ENCODE measurements around the gene KIFAP3. TPM values are rescaled to one million over a fixed set of nuclear protein-coding genes. Genes with fewer than 3 reads are reported as not detected.

KIFAP3 gene
- total RNA-seq, 6 donors from 2014 or later = 10.3 to 47.7 (median 23.9) TPM

DNA sequence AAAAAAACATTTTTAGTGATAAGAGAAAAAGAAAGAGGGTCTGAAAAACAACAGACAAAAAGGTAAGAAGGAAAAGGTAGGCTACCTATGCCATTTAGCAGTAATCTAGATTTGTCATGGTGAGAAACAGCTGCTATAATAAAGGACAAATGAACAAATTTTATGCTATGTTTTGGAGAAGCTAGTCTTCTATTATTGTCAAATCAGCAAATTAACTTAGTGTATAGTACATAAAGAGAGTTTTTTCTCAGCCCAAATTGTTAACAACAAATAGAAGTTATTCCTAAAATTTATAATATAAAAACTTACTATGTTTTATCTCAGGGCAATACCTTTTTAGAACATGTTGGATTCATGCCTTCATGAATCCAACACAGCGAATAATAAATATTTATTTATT lies 88.7 kb downstream of the KIFAP3 start:
- Histone ChIP-seq H3K9me3 (no peaks in the 10 kb centered on the region), H3K4me3 (no peak overlapping the region), H3K36me3 (peaks cover 0 to 17% (median 9%) of the 10 kb centered on the region in 4 donors), H3K27me3 (no peaks in the 10 kb centered on the region), H3K27ac (no peak overlapping the region), H3K4me1 (no peaks in the 10 kb centered on the region)
- WGBS, 2 donors = 96 to 98% methylated on average over 1 of the region's 1 CpG
- ATAC-seq (ENCODE audit: low FRiP score in 2 of 2) (no peak), DNase-seq (no peak)
- TF ChIP-seq, protein P1, sequence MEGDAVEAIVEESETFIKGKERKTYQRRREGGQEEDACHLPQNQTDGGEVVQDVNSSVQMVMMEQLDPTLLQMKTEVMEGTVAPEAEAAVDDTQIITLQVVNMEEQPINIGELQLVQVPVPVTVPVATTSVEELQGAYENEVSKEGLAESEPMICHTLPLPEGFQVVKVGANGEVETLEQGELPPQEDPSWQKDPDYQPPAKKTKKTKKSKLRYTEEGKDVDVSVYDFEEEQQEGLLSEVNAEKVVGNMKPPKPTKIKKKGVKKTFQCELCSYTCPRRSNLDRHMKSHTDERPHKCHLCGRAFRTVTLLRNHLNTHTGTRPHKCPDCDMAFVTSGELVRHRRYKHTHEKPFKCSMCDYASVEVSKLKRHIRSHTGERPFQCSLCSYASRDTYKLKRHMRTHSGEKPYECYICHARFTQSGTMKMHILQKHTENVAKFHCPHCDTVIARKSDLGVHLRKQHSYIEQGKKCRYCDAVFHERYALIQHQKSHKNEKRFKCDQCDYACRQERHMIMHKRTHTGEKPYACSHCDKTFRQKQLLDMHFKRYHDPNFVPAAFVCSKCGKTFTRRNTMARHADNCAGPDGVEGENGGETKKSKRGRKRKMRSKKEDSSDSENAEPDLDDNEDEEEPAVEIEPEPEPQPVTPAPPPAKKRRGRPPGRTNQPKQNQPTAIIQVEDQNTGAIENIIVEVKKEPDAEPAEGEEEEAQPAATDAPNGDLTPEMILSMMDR (IDR thresholded peaks at IDR 0.05) = no peak
- TF ChIP-seq POLR2AphosphoS5 (IDR thresholded peaks at IDR 0.05) (no peak), EP300 (IDR thresholded peaks at IDR 0.05) (no peak)

DNA sequence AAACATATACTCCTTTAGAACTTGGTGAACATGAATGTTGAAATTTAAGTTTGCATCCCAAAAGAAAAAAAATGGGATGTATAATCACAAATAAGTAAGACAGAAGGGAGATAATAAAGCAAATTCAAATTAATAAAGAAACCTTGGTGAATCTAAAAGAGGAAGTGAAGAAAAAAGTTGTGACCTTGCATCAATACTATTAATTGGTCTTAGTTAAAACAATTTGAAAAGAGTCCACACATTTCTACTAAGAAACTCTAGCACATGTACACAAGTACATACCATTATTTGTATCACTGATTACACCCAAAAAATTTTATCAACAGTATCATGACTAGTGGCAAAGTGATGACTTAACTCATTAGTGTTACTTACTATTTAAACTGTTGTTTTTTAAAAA lies 100.4 kb downstream of the KIFAP3 start:
- Histone ChIP-seq H3K9me3 (no peaks in the 10 kb centered on the region), H3K36me3 (peaks cover 0 to 18% (median 0%) of the 10 kb centered on the region in 4 donors), H3K4me3 (no peak overlapping the region), H3K27me3 (no peaks in the 10 kb centered on the region), H3K4me1 (no peaks in the 10 kb centered on the region), H3K27ac (no peak overlapping the region)
- no peak for DNase-seq
- TF ChIP-seq EP300 (IDR thresholded peaks at IDR 0.05) (no peak), POLR2A (IDR thresholded peaks at IDR 0.05) (no peak), POLR2AphosphoS5 (IDR thresholded peaks at IDR 0.05) (no peak)
- TF ChIP-seq, protein P1 (IDR thresholded peaks at IDR 0.05) = no peak
- ATAC-seq (ENCODE audit: low FRiP score in 2 of 2) = no peak

DNA sequence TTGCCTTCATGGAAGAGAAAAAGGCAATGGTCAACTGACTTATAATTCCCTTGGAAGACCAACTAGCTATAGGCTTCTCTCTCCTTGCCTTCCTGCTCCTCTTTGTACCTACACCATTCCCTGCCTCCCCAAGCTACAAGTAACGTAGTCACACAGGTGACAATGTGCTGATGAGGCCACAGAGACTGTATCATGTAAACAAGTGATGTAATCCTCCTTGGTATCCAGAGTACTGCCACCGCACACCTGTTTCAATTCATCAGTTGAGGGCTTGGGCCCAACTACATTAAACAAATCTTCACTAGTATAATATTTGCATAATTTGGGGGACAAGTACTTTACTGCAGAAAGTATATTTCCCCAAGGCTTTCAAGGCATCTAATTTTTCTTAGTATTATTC lies 104.4 kb downstream of the KIFAP3 start:
- TF ChIP-seq, protein P1 (IDR thresholded peaks at IDR 0.05) = no peak
- TF ChIP-seq POLR2A (IDR thresholded peaks at IDR 0.05) (no peak), EP300 (IDR thresholded peaks at IDR 0.05) (no peak), POLR2AphosphoS5 (IDR thresholded peaks at IDR 0.05) (no peak)
- Histone ChIP-seq H3K9me3 (no peaks in the 10 kb centered on the region), H3K4me1 (no peaks in the 10 kb centered on the region), H3K4me3 (no peak overlapping the region), H3K27ac (no peak overlapping the region), H3K27me3 (no peaks in the 10 kb centered on the region), H3K36me3 (peaks cover 0 to 3% (median 0%) of the 10 kb centered on the region in 4 donors)
- DNase-seq = no peak
- no peak for ATAC-seq (ENCODE audit: low FRiP score in 2 of 2)
- WGBS, 2 donors = 93 to 94% methylated on average over 2 of the region's 2 CpGs

DNA sequence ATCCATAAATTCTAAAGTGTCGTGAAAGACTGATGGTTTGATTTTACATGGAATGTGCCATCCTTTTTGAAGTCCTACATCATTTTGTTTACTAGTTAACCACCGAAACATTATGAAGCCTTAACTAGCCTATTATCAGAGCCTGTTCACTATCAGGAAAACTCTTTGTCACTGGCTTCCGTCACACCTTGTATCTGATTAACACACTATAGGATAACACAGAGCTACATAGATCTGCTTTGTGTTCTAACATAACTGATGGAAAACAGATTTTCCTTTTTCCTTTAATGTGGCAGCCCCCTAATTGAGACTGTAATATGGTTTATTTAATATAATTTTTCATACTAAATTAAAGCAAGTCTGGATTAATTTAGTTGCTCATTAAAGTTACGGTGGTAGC lies 106.3 kb downstream of the KIFAP3 start:
- no peak for ATAC-seq (ENCODE audit: low FRiP score in 2 of 2)
- H3K27ac ChIP-seq = no peak overlapping the region
- H3K27me3 ChIP-seq = no peaks in the 10 kb centered on the region
- WGBS, 2 donors = 73 to 75% methylated on average over 4 of the region's 4 CpGs
- no peak overlapping the region for H3K4me3 ChIP-seq
- no peaks in the 10 kb centered on the region for H3K9me3 ChIP-seq
- H3K36me3 ChIP-seq = peaks cover 0 to 3% (median 0%) of the 10 kb centered on the region in 4 donors
- no peak for DNase-seq
- TF ChIP-seq POLR2A (IDR thresholded peaks at IDR 0.05) = no peak
- TF ChIP-seq, protein P1 (IDR thresholded peaks at IDR 0.05) = no peak
- TF ChIP-seq POLR2AphosphoS5 (IDR thresholded peaks at IDR 0.05) = no peak
- no peak for TF ChIP-seq EP300 (IDR thresholded peaks at IDR 0.05)
- H3K4me1 ChIP-seq = no peaks in the 10 kb centered on the region

DNA sequence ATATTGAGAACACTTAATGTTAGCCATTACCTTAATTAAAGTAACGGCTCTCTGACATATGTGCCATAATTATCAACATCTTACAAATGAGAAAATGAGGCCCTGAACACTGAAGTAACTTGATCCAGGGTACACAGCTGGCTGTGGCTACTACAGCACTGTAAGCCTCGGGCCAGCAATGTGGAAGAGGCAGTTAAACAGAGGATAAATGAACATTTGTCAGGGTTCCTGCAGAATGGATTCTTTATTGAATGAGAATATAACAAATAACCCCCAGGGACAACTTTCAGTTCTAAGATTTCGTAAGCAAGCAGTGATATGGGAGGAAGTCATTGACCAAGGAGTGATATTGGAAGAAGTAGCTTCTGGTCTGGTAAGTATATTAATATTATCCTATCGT lies 110.3 kb downstream of the KIFAP3 start:
- no peaks in the 10 kb centered on the region for H3K27me3 ChIP-seq
- DNase-seq (no peak), ATAC-seq (ENCODE audit: low FRiP score in 2 of 2) (no peak)
- WGBS, 2 donors = 91 to 94% methylated on average over 4 of the region's 4 CpGs
- H3K4me3 ChIP-seq = no peak overlapping the region
- H3K9me3 ChIP-seq = no peaks in the 10 kb centered on the region
- TF ChIP-seq POLR2AphosphoS5 (IDR thresholded peaks at IDR 0.05) (no peak), EP300 (IDR thresholded peaks at IDR 0.05) (no peak), POLR2A (IDR thresholded peaks at IDR 0.05) (no peak)
- TF ChIP-seq, protein P1 (IDR thresholded peaks at IDR 0.05) = no peak
- H3K36me3 ChIP-seq = no peaks in the 10 kb centered on the region
- no peak overlapping the region for H3K27ac ChIP-seq
- H3K4me1 ChIP-seq = no peaks in the 10 kb centered on the region

Data from upper lobe of left lung (tissue), 6 donors.